Testis (tissue), 3 donors: ENCODE measurements around the gene MARK2. TPM values are rescaled to one million over a fixed set of nuclear protein-coding genes. Genes with fewer than 3 reads are reported as not detected.
A peak's percentile ranks its signal among the peaks of the same experiment; 100 is the strongest.

Experiments
- DNase-seq: peaks from one replicate; pipeline ENCODE4 v3.0.0-alpha.2; 2019
- H3K27ac ChIP-seq, 2 donors: fragments of 200-600 bp; sonication (generic); one replicate each; pipeline ENCODE4 v1.5.1; 2019
- H3K27me3 ChIP-seq: fragments of 200-600 bp; sonication (generic); one replicate; pipeline ENCODE4 v1.5.1; 2019
- H3K36me3 ChIP-seq: fragments of 200-600 bp; sonication (generic); one replicate; pipeline ENCODE4 v1.5.1; 2017; ENCODE audit warnings: low read depth; ENCODE audit errors: missing control alignments
- H3K4me1 ChIP-seq: fragments of 200-600 bp; sonication (generic); one replicate; pipeline ENCODE4 v1.5.1; 2019
- H3K4me3 ChIP-seq, 2 donors: fragments of 200-600 bp; sonication (generic); one replicate each; pipeline ENCODE4 v1.5.1; 2017 to 2019
- H3K9me3 ChIP-seq: fragments of 200-600 bp; sonication (generic); one replicate; pipeline ENCODE4 v1.5.1; 2017
- POLR2A ChIP-seq: fragments of 450-650 bp; IDR thresholded peaks from one replicate; pipeline ENCODE4 v1.6.1; 2017; ENCODE audit warnings: antibody characterized with exemption, mild to moderate bottlenecking, moderate library complexity
- WGBS, 2 donors: methylation state at CpG; one replicate each; pipeline ENCODE4 v1.1.5; 2018; 5-methylcytosine and 5-hydroxymethylcytosine counted together
- intact Hi-C: fragments of 100-400 bp; cut with DNase I; formaldehyde crosslinking; loops from one replicate; pipeline ENCODE4 v1.15.1; 2023; ENCODE audit warnings: low total_unique reads
- polyA plus RNA-seq: library from polyadenylated mRNA; stranded (reverse); fragments of 350-450 nt; fragmentation: Illumina TruSeq; extraction: RNeasy Lipid Tissue Mini Kit (QIAGEN cat#74804); gene quantifications from one replicate; pipeline ENCODE4 v1.2.3, GENCODE V29; 2014; ENCODE audit warnings: low read depth, low replicate concordance; ENCODE audit not compliant: insufficient read depth
- total RNA-seq, 2 donors: library from RNA; depleted of rRNA; stranded (reverse); fragments of >200 nt; gene quantifications; one replicate each; pipeline ENCODE4 v1.2.3, GENCODE V29; 2016
- TF ChIP-seq, protein P1 (sequence below), 3 experiments: fragments of 450-650 bp in 2 of 3; fragments of 200-600 bp in 1 of 3; sonication (generic) in 1 of 3; IDR thresholded peaks; one replicate each; pipeline ENCODE4 v1.5.1; 2016 to 2019; ENCODE audit warnings: antibody characterized with exemption in 3 of 3, mild to moderate bottlenecking in 2 of 3, moderate library complexity in 1 of 3

The MARK2 gene
- total and polyA plus RNA-seq, 3 donors from 2014 or later: 24.7 to 52.8 (median 51.7) TPM

DNA sequence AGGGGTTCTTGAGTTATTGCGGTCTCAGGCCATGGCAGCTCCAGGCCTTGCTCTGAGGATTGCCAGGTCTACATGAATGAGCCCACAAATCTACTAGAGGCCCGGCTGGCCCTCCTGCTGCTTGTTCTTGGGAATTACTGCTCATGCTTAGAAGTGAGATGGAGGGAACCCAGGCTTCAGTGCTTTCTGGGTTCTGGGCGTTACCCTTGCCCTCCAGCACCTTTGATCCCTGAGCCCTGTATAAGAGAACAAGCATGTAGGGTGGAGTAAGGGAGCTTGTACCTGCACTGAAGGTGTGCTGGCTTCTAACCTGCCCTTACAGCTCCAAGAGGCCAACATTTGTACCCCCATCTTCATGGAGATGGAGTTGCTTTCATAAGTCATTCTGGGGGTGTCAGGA is 103.9 kb downstream of the MARK2 start:
- Histone ChIP-seq H3K9me3 (no peaks in the 10 kb centered on the region), H3K27me3 (no peaks in the 10 kb centered on the region), H3K36me3 (no peaks in the 10 kb centered on the region), H3K27ac (no peak overlapping the region), H3K4me3 (no peak overlapping the region), H3K4me1 (peaks cover 18% of the 10 kb centered on the region)
- DNase-seq: no peak
- 94% methylated on average over 3 of the region's 3 CpGs for WGBS, 2 donors
- intact Hi-C loops: loop anchor here (10.0 kb wide), 1 partner anchor 178 kb away; the partner anchor contains the start of gene ZFTA
- TF ChIP-seq POLR2A: no peak
- TF ChIP-seq, protein P1, sequence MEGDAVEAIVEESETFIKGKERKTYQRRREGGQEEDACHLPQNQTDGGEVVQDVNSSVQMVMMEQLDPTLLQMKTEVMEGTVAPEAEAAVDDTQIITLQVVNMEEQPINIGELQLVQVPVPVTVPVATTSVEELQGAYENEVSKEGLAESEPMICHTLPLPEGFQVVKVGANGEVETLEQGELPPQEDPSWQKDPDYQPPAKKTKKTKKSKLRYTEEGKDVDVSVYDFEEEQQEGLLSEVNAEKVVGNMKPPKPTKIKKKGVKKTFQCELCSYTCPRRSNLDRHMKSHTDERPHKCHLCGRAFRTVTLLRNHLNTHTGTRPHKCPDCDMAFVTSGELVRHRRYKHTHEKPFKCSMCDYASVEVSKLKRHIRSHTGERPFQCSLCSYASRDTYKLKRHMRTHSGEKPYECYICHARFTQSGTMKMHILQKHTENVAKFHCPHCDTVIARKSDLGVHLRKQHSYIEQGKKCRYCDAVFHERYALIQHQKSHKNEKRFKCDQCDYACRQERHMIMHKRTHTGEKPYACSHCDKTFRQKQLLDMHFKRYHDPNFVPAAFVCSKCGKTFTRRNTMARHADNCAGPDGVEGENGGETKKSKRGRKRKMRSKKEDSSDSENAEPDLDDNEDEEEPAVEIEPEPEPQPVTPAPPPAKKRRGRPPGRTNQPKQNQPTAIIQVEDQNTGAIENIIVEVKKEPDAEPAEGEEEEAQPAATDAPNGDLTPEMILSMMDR (IDR thresholded peaks at IDR 0.05): no peak

DNA sequence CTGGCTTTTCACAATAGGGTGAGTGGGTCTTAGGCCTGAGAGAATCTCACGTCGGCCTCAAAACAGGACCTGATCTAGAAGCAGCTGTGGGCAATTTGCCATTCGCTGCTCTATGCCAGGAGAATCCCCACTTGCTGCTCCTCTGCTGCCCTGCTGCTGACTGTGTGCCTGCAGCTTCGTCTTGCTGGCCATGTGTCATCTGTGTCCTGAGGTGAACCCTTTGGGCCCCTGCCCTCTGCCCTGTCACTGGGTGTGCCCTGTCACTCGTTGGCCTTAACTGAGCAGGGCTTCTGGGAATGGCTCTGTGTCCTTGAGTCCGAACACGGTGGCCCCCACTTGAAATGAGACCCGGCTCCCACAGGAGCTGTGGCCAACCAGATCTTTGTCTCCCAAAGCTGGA is 106.1 kb downstream of the MARK2 start:
- Histone ChIP-seq H3K9me3 (no peaks in the 10 kb centered on the region), H3K27me3 (no peaks in the 10 kb centered on the region), H3K36me3 (no peaks in the 10 kb centered on the region), H3K4me1 (peaks cover 18% of the 10 kb centered on the region), H3K4me3 (no peak overlapping the region), H3K27ac (peak overlapping the region; percentile 64 to 78)
- intact Hi-C loops: loop anchor here (5.0 to 10.0 kb wide), 2 partner anchors 108 to 180 kb away; partner anchors contain the start of genes MARK2 and ZFTA
- WGBS, 2 donors: 40 to 73% methylated on average over 4 to 8 of the region's 8 CpGs
- peak; percentile 78 for DNase-seq
- TF ChIP-seq POLR2A: no peak
- TF ChIP-seq, protein P1 (IDR thresholded peaks at IDR 0.05): no peak

DNA sequence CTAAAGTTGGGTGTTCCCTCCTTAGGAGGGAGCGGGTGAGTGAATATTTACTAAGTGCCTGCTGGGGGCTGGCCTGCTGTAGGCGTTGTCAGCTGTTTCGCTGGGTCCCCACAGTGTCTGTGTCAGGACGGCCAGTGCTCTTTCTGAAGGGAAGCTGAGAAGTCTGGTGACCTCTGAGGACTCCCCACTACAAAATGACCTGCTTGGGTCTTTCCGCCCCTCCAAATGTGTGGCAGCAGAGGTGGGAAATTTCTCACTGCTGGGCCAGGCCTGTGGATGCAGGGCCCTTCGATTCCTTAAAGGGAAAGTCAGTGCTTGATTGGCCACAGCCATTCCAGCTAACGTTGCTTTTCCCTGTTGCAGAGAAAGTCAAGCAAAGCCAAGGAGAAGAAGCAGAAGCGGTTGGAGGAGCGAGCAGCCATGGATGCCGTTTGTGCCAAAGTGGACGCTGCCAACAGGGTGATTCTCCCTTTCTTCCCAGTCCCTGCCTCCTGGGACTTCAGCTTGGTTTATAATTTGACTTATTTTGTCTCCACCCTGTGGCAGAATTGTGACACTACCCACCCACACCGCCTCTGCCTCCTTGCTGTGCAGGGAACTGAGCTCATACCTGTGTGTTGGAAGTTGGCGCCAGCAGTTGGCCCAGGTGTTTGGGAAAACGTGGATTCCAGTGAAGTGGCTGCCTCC is 106.7 kb downstream of the MARK2 start:
- intact Hi-C loops: loop anchor here (5.0 to 10.0 kb wide), 2 partner anchors 108 to 181 kb away; partner anchors contain the start of genes MARK2 and ZFTA
- Histone ChIP-seq H3K27ac (peak overlapping the region; percentile 64 to 78), H3K4me3 (no peak overlapping the region)

DNA sequence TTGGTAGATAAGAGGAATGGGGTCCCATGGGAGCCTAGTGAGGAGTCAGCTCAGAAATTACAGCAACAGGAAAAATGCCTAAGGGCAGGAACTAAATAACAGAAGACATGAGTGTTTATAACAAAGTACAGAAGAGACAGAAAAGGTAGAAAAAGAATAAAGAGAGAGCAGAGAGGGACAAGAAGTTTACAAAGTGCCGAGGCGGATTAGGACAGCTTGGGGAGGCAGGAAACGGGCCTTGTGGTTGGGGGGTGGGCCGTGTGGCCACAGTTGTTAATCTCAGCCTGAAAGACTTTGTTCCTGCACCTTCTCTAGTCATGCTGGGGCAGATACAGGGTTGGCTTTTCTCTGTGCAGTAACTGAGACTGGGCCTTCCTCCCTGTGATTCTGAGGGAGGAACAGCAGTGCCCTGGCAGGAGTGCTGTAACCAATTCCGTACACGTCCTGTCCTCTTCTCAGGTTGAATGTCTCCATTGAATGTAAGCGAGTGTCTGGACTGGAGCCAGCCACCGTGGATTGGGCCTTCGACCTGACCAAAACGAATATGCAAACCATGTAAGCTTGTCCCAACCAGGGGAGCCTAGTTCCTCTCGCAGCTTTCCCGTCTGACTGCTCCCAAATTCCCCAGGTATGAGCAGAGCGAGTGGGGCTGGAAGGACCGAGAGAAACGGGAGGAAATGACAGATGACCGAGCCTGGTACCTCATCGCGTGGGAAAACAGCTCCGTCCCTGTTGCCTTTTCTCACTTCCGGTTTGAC is 113.0 kb downstream of the MARK2 start:
- no peaks in the 10 kb centered on the region for H3K27me3 ChIP-seq
- WGBS, 2 donors: 82 to 84% methylated on average over 20 of the region's 20 CpGs

More for the DNA sequence above, 106.7 kb downstream of the MARK2 start:
- DNase-seq: peak; percentile 85
- H3K27me3 ChIP-seq: no peaks in the 10 kb centered on the region
- no peak for TF ChIP-seq POLR2A
- TF ChIP-seq, protein P1 (IDR thresholded peaks at IDR 0.05): peak; percentile 71 to 88 (median 85)
- no peaks in the 10 kb centered on the region for H3K36me3 ChIP-seq
- H3K4me1 ChIP-seq: peaks cover 18% of the 10 kb centered on the region
- H3K9me3 ChIP-seq: no peaks in the 10 kb centered on the region
- 28 to 32% methylated on average over 11 to 14 of the region's 14 CpGs for WGBS, 2 donors

More for the DNA sequence above, 113.0 kb downstream of the MARK2 start:
- H3K4me3 ChIP-seq: no peak overlapping the region
- no peak overlapping the region for H3K27ac ChIP-seq
- TF ChIP-seq, protein P1 (IDR thresholded peaks at IDR 0.05): no peak
- no peak for TF ChIP-seq POLR2A
- intact Hi-C loops: no loop called here
- no peaks in the 10 kb centered on the region for H3K36me3 ChIP-seq
- no peaks in the 10 kb centered on the region for H3K4me1 ChIP-seq
- no peak for DNase-seq
- H3K9me3 ChIP-seq: no peaks in the 10 kb centered on the region
